ENCODE results near the gene TROAP.

The TROAP gene

DNA sequence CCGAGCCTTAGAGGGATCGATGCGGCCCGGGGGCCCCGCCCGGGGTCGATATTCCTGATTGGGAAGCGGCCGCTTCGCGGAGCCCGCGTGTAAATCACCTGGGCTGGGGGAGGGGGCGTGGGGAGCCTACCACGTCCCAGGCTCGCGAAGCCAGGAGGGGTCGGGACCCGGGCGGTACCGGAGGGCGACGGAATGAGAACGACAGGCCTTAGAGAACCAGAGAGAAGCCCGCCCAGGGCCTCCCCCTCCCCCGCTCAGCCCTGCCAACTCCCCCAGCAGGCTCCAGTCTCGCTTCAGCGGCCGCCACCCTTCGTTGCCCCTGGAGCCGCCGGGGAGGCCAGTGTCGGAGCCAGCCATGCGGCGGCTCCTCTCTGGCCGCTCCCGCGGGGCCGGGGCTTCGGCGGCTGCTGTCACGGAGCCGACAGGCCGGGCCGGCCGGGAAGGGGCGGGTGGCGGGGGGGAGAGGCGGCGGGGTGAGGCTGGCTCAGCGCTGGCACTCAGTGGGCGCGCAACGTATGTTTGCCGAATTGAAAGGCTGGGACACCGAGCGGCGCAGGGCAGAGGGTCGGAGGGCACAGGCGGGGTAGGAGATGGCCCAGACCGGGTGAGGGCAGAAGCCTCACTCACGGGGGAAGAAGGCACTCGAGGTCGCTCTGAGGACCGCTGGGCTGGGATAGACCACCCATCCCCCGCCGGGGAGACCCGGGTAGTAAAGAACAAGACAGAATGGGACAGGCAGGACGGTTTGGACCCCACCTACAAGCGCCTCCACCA lies 22.2 kb downstream of the TROAP start:
- 0 to 1% methylated on average over 30 to 32 of the region's 70 CpGs for WGBS, 2 experiments (ENCODE audit: insufficient coverage in 2 of 2)
- no peak overlapping the region for H3K27ac ChIP-seq (ENCODE audit: low read depth, low read length, severe bottlenecking)
- peak overlapping the region; percentile 32 for H3K4me3 ChIP-seq (ENCODE audit: extremely low read depth, insufficient read depth, low read length, poor library complexity, severe bottlenecking)
- no peaks in the 10 kb centered on the region for H3K9me3 ChIP-seq (ENCODE audit: control insufficient read depth, low read length)
- H3K4me1 ChIP-seq (ENCODE audit: control insufficient read depth, insufficient read depth, low read length, poor library complexity, severe bottlenecking) = peaks cover 22% of the 10 kb centered on the region
- H3K36me3 ChIP-seq (ENCODE audit: control insufficient read depth, insufficient read depth, low read length) = no peaks in the 10 kb centered on the region

DNA sequence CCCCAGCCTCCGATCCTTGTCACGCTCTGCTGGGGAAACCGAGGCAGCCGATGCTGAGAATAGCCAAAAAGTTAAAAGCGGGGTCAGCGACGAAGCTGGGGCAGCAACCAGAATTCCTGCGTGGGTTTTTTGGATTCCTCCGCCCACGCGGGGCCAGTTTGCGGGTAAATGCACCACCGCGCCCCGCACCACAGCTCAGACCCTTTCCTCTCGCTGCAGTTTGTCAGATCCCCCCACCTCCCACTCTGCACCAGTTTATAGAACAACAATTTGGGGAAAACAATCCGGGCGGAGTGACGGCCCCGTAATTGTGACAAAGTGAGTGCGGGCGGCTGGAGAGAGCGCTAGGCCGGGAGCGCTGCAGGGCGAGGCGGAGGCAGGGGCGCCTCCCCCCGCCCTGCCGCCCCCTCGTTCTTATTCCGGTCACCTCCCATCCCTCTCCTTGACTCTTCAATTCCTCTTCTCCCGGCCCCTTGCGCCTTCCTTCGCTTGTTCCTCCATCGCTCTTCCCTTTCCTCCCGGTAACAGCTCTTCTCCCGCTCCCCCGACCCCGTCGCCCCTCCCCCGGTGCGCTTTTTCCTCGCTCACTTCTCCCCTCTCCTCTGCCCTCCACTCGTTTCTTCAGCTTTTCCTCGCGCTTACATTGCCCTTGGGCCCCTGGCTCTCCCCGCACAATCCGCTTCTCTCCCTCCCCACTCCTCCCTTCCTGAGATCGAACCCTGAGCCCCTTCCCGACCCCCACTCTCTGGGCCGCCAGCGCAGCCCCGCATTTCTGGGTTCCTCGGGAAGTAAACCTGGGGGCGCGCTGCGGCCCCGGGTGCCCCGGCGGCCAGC lies 23.0 kb downstream of the TROAP start:
- no peak overlapping the region for H3K27ac ChIP-seq (ENCODE audit: low read depth, low read length, severe bottlenecking)
- H3K4me1 ChIP-seq (ENCODE audit: control insufficient read depth, insufficient read depth, low read length, poor library complexity, severe bottlenecking) = peaks cover 22% of the 10 kb centered on the region
- H3K9me3 ChIP-seq (ENCODE audit: control insufficient read depth, low read length) = no peaks in the 10 kb centered on the region
- H3K36me3 ChIP-seq (ENCODE audit: control insufficient read depth, insufficient read depth, low read length) = no peaks in the 10 kb centered on the region
- peak overlapping the region; percentile 32 for H3K4me3 ChIP-seq (ENCODE audit: extremely low read depth, insufficient read depth, low read length, poor library complexity, severe bottlenecking)
- 0 to 1% methylated on average over 22 to 57 of the region's 61 CpGs for WGBS, 2 experiments (ENCODE audit: insufficient coverage in 2 of 2)

DNA sequence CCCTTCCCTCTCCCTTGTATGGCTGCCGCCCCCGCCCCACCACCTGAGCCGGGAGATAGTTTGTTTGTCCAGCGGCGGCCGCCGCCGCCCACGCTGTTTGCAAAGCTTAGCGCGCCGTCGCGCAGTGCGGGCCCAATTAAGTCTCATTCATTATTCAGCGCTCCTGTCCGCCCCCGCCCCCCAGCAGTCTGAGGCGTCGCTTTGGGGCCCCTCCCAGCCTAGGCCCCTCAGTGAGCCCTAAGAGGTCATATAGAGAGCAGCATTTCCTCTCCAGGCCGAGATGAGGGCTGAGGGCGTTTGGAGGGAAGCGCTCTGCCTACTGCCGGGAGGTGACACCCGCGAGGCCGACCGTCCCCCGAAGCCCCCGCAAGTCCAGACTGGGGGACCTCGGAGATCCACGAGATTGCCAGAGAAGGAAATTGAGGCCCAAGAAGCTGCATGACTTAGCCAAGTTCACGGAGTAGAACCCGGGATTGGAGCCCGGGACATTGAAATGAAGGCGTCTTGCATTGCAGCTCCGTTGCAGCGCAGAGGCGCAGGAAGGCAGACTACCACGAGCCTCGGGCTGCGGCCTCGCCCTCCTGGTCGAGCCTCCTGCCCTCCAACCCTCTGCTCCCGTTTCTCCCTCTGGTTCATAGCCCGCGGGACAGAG lies 23.7 kb downstream of the TROAP start, which contains the start of gene DNAJC22:
Gene DNAJC22, plus strand, starts transcription at position 230 of the 652 bp plus-strand sequence. CDS start 1,985 bp downstream, outside the sequence.
- no peaks in the 10 kb centered on the region for H3K36me3 ChIP-seq (ENCODE audit: control insufficient read depth, insufficient read depth, low read length)
- H3K4me3 ChIP-seq (ENCODE audit: extremely low read depth, insufficient read depth, low read length, poor library complexity, severe bottlenecking) = peak within 1 kb of the TSS; percentile 32
- no peak within 1 kb of the TSS for H3K27ac ChIP-seq (ENCODE audit: low read depth, low read length, severe bottlenecking)
- no peaks in the 10 kb centered on the region for H3K9me3 ChIP-seq (ENCODE audit: control insufficient read depth, low read length)
- 1% methylated on average over 28 to 32 of the region's 47 CpGs for WGBS, 2 experiments (ENCODE audit: insufficient coverage in 2 of 2)
- H3K4me1 ChIP-seq (ENCODE audit: control insufficient read depth, insufficient read depth, low read length, poor library complexity, severe bottlenecking) = peaks cover 22% of the 10 kb centered on the region

DNA sequence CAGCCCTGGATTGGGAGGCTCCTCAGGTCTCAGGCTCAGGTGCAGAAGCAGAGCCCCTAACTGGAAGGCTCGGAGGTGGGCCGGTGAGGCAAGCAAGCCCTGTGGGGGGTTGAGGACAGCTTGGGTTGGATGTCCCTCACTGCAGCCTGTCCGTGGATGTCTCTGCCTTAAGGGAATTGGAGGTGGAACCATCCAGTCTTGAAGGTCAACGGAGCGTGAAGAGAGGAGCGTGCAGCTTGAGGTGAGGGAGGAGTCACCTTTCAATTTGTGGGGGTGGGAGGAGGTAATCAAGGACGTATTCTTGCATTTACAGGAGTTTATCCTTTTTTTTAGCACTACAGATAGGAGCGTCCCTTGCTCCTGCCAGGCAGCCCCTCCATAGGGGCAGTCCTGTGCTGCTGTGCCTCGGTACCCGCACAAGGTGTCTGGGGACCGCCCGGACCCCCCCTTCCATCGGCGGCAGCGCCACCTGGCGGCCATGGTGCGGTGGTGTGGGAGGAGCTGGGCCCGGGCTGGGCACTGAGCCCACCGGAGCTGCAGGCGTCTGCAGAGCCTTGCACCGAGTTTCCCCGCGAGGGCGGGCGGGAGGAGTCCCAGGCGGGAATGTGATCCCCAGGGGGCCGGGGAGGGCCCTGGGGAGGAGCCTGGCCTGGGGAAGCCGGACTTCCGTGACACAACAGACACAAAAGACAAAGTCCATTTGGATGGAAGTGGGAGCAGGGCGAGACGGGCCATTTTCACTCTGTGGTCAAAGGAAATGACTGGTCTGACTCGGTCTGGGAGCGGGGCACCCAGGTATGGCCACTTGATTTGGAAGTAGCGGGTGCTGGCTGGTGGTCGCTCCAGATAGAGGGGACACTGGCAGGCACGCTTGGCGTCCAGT lies 24.5 kb downstream of the TROAP start:
- Histone ChIP-seq H3K9me3 (ENCODE audit: control insufficient read depth, low read length) (no peaks in the 10 kb centered on the region), H3K36me3 (ENCODE audit: control insufficient read depth, insufficient read depth, low read length) (no peaks in the 10 kb centered on the region), H3K4me1 (ENCODE audit: control insufficient read depth, insufficient read depth, low read length, poor library complexity, severe bottlenecking) (peaks cover 22% of the 10 kb centered on the region), H3K4me3 (ENCODE audit: extremely low read depth, insufficient read depth, low read length, poor library complexity, severe bottlenecking) (no peak overlapping the region), H3K27ac (ENCODE audit: low read depth, low read length, severe bottlenecking) (no peak overlapping the region)
- 9 to 20% methylated on average over 22 to 26 of the region's 37 CpGs for WGBS, 2 experiments (ENCODE audit: insufficient coverage in 2 of 2)

DNA sequence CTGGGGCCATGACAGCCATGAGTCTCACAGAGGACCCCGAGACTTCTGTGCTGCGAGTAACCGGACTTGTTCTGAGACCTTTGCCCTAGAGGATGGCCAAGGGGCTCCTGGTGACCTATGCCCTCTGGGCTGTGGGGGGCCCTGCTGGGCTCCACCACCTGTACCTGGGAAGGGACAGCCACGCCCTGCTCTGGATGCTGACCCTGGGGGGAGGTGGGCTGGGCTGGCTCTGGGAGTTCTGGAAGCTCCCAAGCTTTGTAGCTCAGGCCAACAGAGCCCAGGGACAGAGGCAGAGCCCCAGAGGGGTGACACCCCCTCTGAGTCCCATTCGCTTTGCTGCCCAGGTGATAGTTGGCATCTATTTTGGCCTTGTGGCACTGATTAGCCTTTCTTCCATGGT lies 25.7 kb downstream of the TROAP start:
- Histone ChIP-seq H3K4me3 (ENCODE audit: extremely low read depth, insufficient read depth, low read length, poor library complexity, severe bottlenecking) (no peak overlapping the region), H3K9me3 (ENCODE audit: control insufficient read depth, low read length) (no peaks in the 10 kb centered on the region)
- 95 to 98% methylated on average over 4 to 5 of the region's 5 CpGs for WGBS, 2 experiments (ENCODE audit: insufficient coverage in 2 of 2)

DNA sequence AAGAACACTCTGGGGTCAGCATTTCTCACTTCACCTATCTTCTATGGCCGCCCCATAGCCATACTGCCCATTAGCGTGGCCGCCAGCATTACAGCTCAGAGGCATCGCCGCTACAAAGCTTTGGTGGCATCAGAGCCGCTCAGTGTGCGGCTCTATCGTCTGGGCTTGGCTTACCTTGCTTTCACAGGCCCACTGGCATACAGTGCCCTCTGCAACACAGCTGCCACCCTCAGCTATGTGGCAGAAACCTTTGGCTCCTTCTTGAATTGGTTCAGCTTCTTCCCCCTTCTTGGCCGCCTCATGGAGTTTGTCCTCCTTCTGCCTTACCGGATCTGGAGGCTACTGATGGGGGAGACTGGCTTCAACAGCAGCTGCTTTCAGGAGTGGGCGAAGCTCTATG lies 26.2 kb downstream of the TROAP start:
- WGBS, 2 experiments (ENCODE audit: insufficient coverage in 2 of 2) = 94 to 95% methylated on average over 10 of the region's 11 CpGs
- Histone ChIP-seq H3K27ac (ENCODE audit: low read depth, low read length, severe bottlenecking) (no peak overlapping the region), H3K9me3 (ENCODE audit: control insufficient read depth, low read length) (no peaks in the 10 kb centered on the region)

More for the DNA sequence above, 25.7 kb downstream of the TROAP start:
- H3K27ac ChIP-seq (ENCODE audit: low read depth, low read length, severe bottlenecking) = no peak overlapping the region
- H3K4me1 ChIP-seq (ENCODE audit: control insufficient read depth, insufficient read depth, low read length, poor library complexity, severe bottlenecking) = peaks cover 22% of the 10 kb centered on the region
- no peaks in the 10 kb centered on the region for H3K36me3 ChIP-seq (ENCODE audit: control insufficient read depth, insufficient read depth, low read length)

DNA sequence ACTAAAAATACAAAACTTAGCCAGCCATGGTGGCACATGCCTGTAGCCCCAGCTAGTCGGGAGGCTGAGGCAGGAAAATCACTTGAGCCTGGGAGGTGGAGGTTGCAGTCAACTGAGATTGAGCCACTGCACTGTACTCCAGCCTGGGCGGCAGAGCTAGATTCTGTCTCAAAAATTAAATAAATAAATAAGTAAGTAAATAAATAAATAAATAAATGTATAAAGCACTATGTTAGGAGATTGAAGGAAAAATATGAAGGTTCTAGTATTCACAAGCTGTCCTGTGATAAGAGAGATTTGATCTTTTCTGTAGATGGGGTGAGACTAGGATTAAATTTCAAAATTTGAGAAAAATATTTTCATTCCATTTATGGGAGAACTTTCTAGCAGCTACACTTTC lies 29.3 kb downstream of the TROAP start:
- Histone ChIP-seq H3K9me3 (ENCODE audit: control insufficient read depth, low read length) (no peaks in the 10 kb centered on the region), H3K4me1 (ENCODE audit: control insufficient read depth, insufficient read depth, low read length, poor library complexity, severe bottlenecking) (peaks cover 6% of the 10 kb centered on the region), H3K27ac (ENCODE audit: low read depth, low read length, severe bottlenecking) (no peak overlapping the region), H3K4me3 (ENCODE audit: extremely low read depth, insufficient read depth, low read length, poor library complexity, severe bottlenecking) (no peak overlapping the region), H3K36me3 (ENCODE audit: control insufficient read depth, insufficient read depth, low read length) (no peaks in the 10 kb centered on the region)
- 88% methylated on average over 1 of the region's 2 CpGs; no CpG with 5 or more reads in 1 of the 2 experiments for WGBS, 2 experiments (ENCODE audit: insufficient coverage in 2 of 2)

More for the DNA sequence above, 26.2 kb downstream of the TROAP start:
- no peaks in the 10 kb centered on the region for H3K36me3 ChIP-seq (ENCODE audit: control insufficient read depth, insufficient read depth, low read length)
- H3K4me3 ChIP-seq (ENCODE audit: extremely low read depth, insufficient read depth, low read length, poor library complexity, severe bottlenecking) = no peak overlapping the region
- peaks cover 22% of the 10 kb centered on the region for H3K4me1 ChIP-seq (ENCODE audit: control insufficient read depth, insufficient read depth, low read length, poor library complexity, severe bottlenecking)

DNA sequence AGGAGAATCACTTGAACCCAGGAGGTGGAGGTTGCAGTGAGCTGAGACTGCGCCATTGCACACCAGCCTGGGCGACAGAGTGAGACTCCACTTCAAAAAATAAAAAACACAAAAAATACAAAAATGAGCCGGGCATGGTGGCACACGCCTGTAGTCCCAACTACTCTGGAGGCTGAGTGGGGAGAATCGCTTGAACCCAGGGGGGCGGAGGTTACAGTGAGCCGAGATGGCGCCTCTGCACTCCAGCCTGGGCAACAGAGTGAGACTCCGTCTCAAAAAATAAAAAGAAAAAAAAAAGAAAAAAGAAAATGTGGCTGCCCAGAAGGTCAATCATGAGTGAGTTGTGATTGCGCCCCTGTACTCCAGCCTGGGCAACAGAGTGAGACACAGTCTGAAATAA lies 32.9 kb downstream of the TROAP start:
- WGBS, 2 experiments (ENCODE audit: insufficient coverage in 2 of 2) = 90 to 95% methylated on average over 5 to 8 of the region's 10 CpGs
- H3K9me3 ChIP-seq (ENCODE audit: control insufficient read depth, low read length) = no peaks in the 10 kb centered on the region
- H3K4me1 ChIP-seq (ENCODE audit: control insufficient read depth, insufficient read depth, low read length, poor library complexity, severe bottlenecking) = no peaks in the 10 kb centered on the region
- no peak overlapping the region for H3K4me3 ChIP-seq (ENCODE audit: extremely low read depth, insufficient read depth, low read length, poor library complexity, severe bottlenecking)
- H3K36me3 ChIP-seq (ENCODE audit: control insufficient read depth, insufficient read depth, low read length) = no peaks in the 10 kb centered on the region
- H3K27ac ChIP-seq (ENCODE audit: low read depth, low read length, severe bottlenecking) = no peak overlapping the region

DNA sequence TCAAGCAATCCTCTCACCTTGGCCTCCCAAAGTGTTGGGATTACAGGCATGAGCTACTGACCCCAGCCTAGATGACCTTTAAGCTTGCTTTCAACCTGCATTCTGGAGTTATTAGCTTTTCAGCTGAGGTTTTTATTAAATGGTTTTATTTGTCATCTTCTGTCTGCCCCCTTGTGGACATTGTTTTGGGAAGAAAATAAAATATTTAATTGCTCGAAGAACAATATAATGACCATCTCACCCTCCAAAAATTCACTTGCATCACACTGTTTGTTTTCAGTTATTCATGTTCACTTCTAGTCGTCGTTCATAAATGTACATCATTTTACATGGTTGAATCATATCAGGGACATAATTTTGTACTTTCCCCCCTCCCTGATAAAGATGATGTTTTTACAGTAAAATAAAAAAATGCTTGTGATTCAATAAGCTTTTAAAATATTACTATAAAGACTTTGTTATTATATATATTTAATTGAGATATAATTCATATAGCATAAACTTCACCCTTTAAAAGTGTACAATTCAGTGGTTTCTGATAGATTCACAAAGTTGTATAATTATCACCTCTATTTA lies 34.1 kb downstream of the TROAP start:
- no peak overlapping the region for H3K27ac ChIP-seq (ENCODE audit: low read depth, low read length, severe bottlenecking)
- no CpG with 5 or more reads among the region's 3 CpGs for WGBS, 2 experiments (ENCODE audit: insufficient coverage in 2 of 2)
- no peaks in the 10 kb centered on the region for H3K4me1 ChIP-seq (ENCODE audit: control insufficient read depth, insufficient read depth, low read length, poor library complexity, severe bottlenecking)
- H3K4me3 ChIP-seq (ENCODE audit: extremely low read depth, insufficient read depth, low read length, poor library complexity, severe bottlenecking) = no peak overlapping the region
- no peaks in the 10 kb centered on the region for H3K9me3 ChIP-seq (ENCODE audit: control insufficient read depth, low read length)
- no peaks in the 10 kb centered on the region for H3K36me3 ChIP-seq (ENCODE audit: control insufficient read depth, insufficient read depth, low read length)
